Body of pancreas (tissue), 4 donors: Measurements from ENCODE around the gene CXCL6. TPM values are rescaled to one million over a fixed set of nuclear protein-coding genes. Genes with fewer than 3 reads are reported as not detected.
A peak's percentile ranks its signal among the peaks of the same experiment; 100 is the strongest.

Experiments used
- ATAC-seq: fragments of 150-250 bp; one replicate; pipeline ENCODE4 v1.9.1; 2016
- DNase-seq, 4 donors: peaks; one replicate each; pipeline ENCODE4 v3.0.0-alpha.2; 2019
- H3K27ac ChIP-seq, 4 donors: fragments of 200-600 bp; sonication (generic); 1 replicate in 3 of 4; 2 replicates in 1 of 4; pipeline versions ENCODE4 v1.5.1 to v1.6.1; 2016 to 2019; ENCODE audit warnings: mild to moderate bottlenecking in 1 of 4, mixed read lengths in 1 of 4, moderate library complexity in 1 of 4
- H3K27me3 ChIP-seq, 2 donors: fragments of 200-600 bp; sonication (generic); one replicate each; pipeline ENCODE4 v1.6.0; 2016; ENCODE audit warnings: mild to moderate bottlenecking in 1 of 2
- H3K36me3 ChIP-seq, 2 donors: fragments of 200-600 bp; sonication (generic); replicated peaks in 1 of 2; 2 replicates each; pipeline ENCODE4 v1.5.1; 2016; ENCODE audit warnings: low read depth in 2 of 2; ENCODE audit not compliant: insufficient read depth in 1 of 2
- H3K4me1 ChIP-seq: fragments of 200-600 bp; sonication (generic); one replicate; pipeline ENCODE4 v1.6.0; 2016
- H3K4me3 ChIP-seq, 2 donors: fragments of 200-600 bp; sonication (generic); 1 replicate in 1 of 2; 2 replicates in 1 of 2; pipeline ENCODE4 v1.5.1; 2016 to 2019
- H3K9me3 ChIP-seq, 3 donors: fragments of 200-600 bp; sonication (generic); 1 replicate in 2 of 3; 2 replicates in 1 of 3; pipeline ENCODE4 v1.5.1; 2016
- CTCF ChIP-seq, 7 experiments: fragments of 450-650 bp in 4 of 7; fragments of 200-600 bp in 3 of 7; sonication (generic) in 3 of 7; IDR thresholded peaks; one replicate each; pipeline ENCODE4 v1.5.1; 2016 to 2019; ENCODE audit warnings: antibody characterized with exemption in 7 of 7
- POLR2A ChIP-seq, 3 donors: fragments of 450-650 bp; IDR thresholded peaks; one replicate each; pipeline ENCODE4 v1.6.1; 2016; ENCODE audit warnings: antibody characterized with exemption in 3 of 3, mild to moderate bottlenecking in 2 of 3
- WGBS, 2 donors: methylation state at CpG; one replicate each; pipeline ENCODE4 v1.1.5; 2017; 5-methylcytosine and 5-hydroxymethylcytosine counted together
- intact Hi-C: fragments of 100-400 bp; cut with DNase I; formaldehyde crosslinking; loops from one replicate; pipeline ENCODE4 v1.15.1; 2023
- total RNA-seq, 2 donors: library from RNA; depleted of rRNA; stranded (reverse); fragments of >200 nt; gene quantifications; one replicate each; pipeline ENCODE4 v1.1.0, GENCODE V29; 2016

Gene CXCL6
- total RNA-seq, 2 donors from 2014 or later = 2.3 to 10.1 TPM

DNA sequence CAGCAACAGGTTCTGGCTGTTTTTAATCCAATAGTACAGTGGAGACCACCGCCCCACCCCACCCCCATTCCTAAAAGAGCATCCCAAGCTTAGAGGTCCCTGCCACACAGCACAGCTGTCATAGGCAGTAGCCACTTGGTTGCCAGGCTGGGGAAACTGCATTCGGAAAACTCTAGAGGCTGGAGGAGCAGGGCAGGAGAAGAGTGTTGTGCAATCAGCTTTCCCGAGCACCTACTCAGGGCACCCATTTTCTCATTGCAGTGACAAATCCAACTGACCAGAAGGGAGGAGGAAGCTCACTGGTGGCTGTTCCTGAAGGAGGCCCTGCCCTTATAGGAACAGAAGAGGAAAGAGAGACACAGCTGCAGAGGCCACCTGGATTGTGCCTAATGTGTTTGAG lies 33.8 kb downstream of the CXCL6 start:
- H3K9me3 ChIP-seq = no peaks in the 10 kb centered on the region
- ATAC-seq = no peak
- WGBS, 2 donors = 39 to 78% methylated on average over 3 of the region's 3 CpGs
- H3K27me3 ChIP-seq = no peaks in the 10 kb centered on the region
- DNase-seq = peak in 1 of 4 donors; percentile 23
- peaks cover 5% of the 10 kb centered on the region for H3K4me1 ChIP-seq
- H3K4me3 ChIP-seq = no peak overlapping the region
- H3K27ac ChIP-seq = peak overlapping the region in 2 of 4 donors; percentile 59 to 85
- intact Hi-C loops = no loop called here
- no peak for TF ChIP-seq CTCF (IDR thresholded peaks at IDR 0.05)
- TF ChIP-seq POLR2A (IDR thresholded peaks at IDR 0.05) = no peak
- H3K36me3 ChIP-seq = no peaks in the 10 kb centered on the region

DNA sequence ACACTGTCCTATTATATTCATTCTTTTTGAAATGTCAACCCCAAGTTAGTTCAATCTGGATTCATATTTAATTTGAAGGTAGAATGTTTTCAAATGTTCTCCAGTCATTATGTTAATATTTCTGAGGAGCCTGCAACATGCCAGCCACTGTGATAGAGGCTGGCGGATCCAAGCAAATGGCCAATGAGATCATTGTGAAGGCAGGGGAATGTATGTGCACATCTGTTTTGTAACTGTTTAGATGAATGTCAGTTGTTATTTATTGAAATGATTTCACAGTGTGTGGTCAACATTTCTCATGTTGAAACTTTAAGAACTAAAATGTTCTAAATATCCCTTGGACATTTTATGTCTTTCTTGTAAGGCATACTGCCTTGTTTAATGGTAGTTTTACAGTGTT lies 34.3 kb downstream of the CXCL6 start:
- Histone ChIP-seq H3K27ac (peak overlapping the region in 1 of 4 donors; percentile 22), H3K4me1 (peaks cover 5% of the 10 kb centered on the region), H3K36me3 (no peaks in the 10 kb centered on the region), H3K9me3 (no peaks in the 10 kb centered on the region), H3K4me3 (no peak overlapping the region), H3K27me3 (no peaks in the 10 kb centered on the region)
- intact Hi-C loops = no loop called here
- WGBS, 2 donors = 81 to 88% methylated on average over 1 of the region's 1 CpG
- ATAC-seq (no peak), DNase-seq (no peak)
- TF ChIP-seq CTCF (IDR thresholded peaks at IDR 0.05) (no peak), POLR2A (IDR thresholded peaks at IDR 0.05) (no peak)

GRCh38 chr4:73871511-73872310 lies 35.2 kb downstream of the CXCL6 start:
- WGBS, 2 donors = 74 to 75% methylated on average over 6 of the region's 6 CpGs
- Histone ChIP-seq H3K4me3 (no peak overlapping the region), H3K36me3 (no peaks in the 10 kb centered on the region), H3K27me3 (no peaks in the 10 kb centered on the region), H3K9me3 (no peaks in the 10 kb centered on the region), H3K4me1 (peaks cover 5% of the 10 kb centered on the region), H3K27ac (peak overlapping the region in 1 of 4 donors; percentile 22)
- no peak for DNase-seq
- intact Hi-C loops = no loop called here
- TF ChIP-seq CTCF (IDR thresholded peaks at IDR 0.05) (no peak), POLR2A (IDR thresholded peaks at IDR 0.05) (no peak)
- ATAC-seq = no peak

DNA sequence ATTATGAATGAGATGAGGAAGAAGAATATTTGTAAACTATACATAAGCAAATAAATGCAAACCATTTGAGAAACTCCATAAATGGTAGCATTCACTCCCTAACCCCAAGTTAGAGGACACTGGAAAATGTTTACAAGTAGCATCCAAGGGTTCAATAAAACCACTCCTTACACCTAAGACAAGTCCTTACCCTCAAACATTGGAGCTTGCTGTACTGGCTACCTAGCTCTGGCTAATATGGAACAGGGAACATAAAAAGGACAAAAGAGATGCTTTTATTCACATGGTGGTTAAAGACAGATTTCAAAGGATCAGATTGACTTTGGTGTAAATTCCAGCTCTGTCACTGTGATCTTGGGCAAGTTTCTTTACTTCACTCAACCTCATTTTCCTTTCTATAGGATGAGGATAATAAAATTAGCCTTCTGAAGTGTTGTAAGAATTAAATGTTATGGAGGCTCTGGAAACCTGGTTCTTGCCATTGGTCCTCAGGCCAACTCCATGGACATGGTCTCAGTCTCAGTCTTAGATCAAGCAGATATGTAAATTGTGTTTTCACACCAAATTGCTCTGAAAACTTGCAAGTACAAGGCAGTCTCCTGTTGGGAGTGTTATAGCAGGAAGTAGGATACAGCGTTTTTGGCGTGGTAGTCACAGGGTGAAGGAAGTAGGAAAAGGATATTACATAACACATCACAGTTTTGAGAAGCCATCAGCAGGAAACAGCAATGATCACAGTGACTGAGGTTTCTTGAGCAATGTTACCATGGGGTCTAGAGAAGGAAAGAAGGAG lies 36.0 kb downstream of the CXCL6 start:
- WGBS, 2 donors = 66 to 69% methylated on average over 2 of the region's 2 CpGs
- H3K4me3 ChIP-seq = no peak overlapping the region
- TF ChIP-seq CTCF (IDR thresholded peaks at IDR 0.05) (no peak), POLR2A (IDR thresholded peaks at IDR 0.05) (peak in 2 of 3 donors; percentile 23 to 43)
- peaks cover 5% of the 10 kb centered on the region for H3K4me1 ChIP-seq
- no peaks in the 10 kb centered on the region for H3K36me3 ChIP-seq
- ATAC-seq (no peak), DNase-seq (peak in 1 of 4 donors; percentile 18)
- intact Hi-C loops = no loop called here
- no peaks in the 10 kb centered on the region for H3K27me3 ChIP-seq
- peak overlapping the region in 1 of 4 donors; percentile 17 for H3K27ac ChIP-seq
- H3K9me3 ChIP-seq = no peaks in the 10 kb centered on the region
